Measurements from ENCODE around the gene OSBPL3. TPM values are rescaled to one million over a fixed set of nuclear protein-coding genes. Genes with fewer than 3 reads are reported as not detected.

OSBPL3 gene
- total RNA-seq, 4 donors from 2014 or later = 3.2 to 11.4 (median 6.4) TPM

DNA sequence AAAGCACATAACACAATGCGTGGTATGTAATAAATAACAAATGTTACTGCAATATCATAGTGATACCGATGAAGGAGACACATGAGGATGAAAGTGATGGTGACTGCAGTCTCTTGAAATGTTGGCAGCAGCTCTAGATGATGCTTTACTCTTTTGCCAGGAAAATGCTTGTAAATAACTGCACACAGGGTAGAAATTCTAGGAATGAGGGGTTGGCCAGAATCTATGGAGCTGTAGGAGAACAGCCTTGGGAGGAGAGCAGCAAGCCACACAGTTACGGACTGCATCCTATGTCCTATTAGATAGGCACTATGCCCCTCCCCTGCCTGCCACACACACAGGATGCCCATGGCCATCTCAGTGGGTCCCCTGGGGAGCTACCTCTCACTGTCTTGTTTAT lies 125.1 kb downstream of the OSBPL3 start:
- ATAC-seq = no peak
- no peaks in the 10 kb centered on the region for H3K9me3 ChIP-seq
- 81 to 90% methylated on average over 3 of the region's 3 CpGs for WGBS, 2 donors (ENCODE audit: low coverage in 1 of 2)

DNA sequence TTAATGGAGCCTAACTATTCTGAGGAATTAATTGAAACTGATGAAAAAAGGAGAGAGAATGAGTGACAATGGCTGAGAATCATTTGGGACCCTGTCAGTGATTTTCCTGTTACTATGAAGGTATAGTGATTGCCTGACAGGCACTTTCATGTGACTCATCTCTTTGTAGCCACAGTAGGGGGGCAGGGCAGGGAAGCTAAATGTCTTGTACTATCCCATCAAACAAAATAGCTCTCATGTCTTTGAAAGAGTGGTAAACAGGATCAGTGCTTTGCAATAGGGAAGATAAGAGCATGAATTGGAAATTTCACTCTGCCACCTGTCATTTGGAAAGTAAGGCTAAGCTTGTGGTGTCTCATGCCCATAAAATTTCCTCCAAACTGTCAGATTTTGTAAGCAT lies 128.2 kb downstream of the OSBPL3 start:
- H3K4me1 ChIP-seq = no peaks in the 10 kb centered on the region
- TF ChIP-seq POLR2A (IDR thresholded peaks at IDR 0.05) = no peak
- TF ChIP-seq, protein P1, sequence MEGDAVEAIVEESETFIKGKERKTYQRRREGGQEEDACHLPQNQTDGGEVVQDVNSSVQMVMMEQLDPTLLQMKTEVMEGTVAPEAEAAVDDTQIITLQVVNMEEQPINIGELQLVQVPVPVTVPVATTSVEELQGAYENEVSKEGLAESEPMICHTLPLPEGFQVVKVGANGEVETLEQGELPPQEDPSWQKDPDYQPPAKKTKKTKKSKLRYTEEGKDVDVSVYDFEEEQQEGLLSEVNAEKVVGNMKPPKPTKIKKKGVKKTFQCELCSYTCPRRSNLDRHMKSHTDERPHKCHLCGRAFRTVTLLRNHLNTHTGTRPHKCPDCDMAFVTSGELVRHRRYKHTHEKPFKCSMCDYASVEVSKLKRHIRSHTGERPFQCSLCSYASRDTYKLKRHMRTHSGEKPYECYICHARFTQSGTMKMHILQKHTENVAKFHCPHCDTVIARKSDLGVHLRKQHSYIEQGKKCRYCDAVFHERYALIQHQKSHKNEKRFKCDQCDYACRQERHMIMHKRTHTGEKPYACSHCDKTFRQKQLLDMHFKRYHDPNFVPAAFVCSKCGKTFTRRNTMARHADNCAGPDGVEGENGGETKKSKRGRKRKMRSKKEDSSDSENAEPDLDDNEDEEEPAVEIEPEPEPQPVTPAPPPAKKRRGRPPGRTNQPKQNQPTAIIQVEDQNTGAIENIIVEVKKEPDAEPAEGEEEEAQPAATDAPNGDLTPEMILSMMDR (IDR thresholded peaks at IDR 0.05) = no peak
- no peak for TF ChIP-seq POLR2AphosphoS5 (IDR thresholded peaks at IDR 0.05)
- no peak for TF ChIP-seq EP300 (IDR thresholded peaks at IDR 0.05)

More for the DNA sequence above, 125.1 kb downstream of the OSBPL3 start:
- no peaks in the 10 kb centered on the region for H3K27me3 ChIP-seq
- no peaks in the 10 kb centered on the region for H3K4me1 ChIP-seq
- no peak overlapping the region for H3K27ac ChIP-seq
- TF ChIP-seq, protein P1 (IDR thresholded peaks at IDR 0.05) = no peak
- TF ChIP-seq EP300 (IDR thresholded peaks at IDR 0.05) (no peak), POLR2AphosphoS5 (IDR thresholded peaks at IDR 0.05) (no peak), POLR2A (IDR thresholded peaks at IDR 0.05) (no peak)
- H3K36me3 ChIP-seq = no peaks in the 10 kb centered on the region
- no peak overlapping the region for H3K4me3 ChIP-seq

DNA sequence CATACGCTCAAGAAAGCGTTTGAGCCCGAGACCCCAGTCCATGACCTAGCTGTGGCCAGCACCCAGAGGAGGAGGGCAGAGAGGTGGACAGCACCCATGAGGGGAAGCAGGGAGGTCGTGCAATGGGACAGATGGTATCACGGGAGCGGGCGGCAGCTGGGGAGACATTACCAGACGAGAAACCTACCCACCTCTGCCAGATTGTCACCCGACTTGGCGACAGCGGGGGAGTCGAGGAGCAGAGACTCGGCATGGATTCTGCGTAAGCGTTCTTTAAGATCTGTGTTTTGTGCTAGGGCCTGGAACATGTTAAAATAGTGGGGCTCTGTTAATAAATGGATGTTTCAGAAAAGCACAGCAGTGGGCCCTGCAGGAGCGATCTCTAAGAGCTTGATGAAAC lies 131.1 kb downstream of the OSBPL3 start:
- no peaks in the 10 kb centered on the region for H3K27me3 ChIP-seq
- WGBS, 2 donors (ENCODE audit: low coverage in 1 of 2) = 82 to 100% methylated on average over 1 to 16 of the region's 16 CpGs
- no peak overlapping the region for H3K4me3 ChIP-seq
- H3K9me3 ChIP-seq = no peaks in the 10 kb centered on the region
- no peak for ATAC-seq
- no peak overlapping the region for H3K27ac ChIP-seq
- TF ChIP-seq POLR2A (IDR thresholded peaks at IDR 0.05) (no peak), EP300 (IDR thresholded peaks at IDR 0.05) (no peak), POLR2AphosphoS5 (IDR thresholded peaks at IDR 0.05) (no peak)
- TF ChIP-seq, protein P1 (IDR thresholded peaks at IDR 0.05) = no peak
- no peaks in the 10 kb centered on the region for H3K4me1 ChIP-seq
- peaks cover 0 to 5% of the 10 kb centered on the region in 2 donors for H3K36me3 ChIP-seq

More for the DNA sequence above, 128.2 kb downstream of the OSBPL3 start:
- Histone ChIP-seq H3K27me3 (no peaks in the 10 kb centered on the region), H3K36me3 (peaks cover 0 to 5% of the 10 kb centered on the region in 2 donors), H3K27ac (no peak overlapping the region), H3K9me3 (no peaks in the 10 kb centered on the region), H3K4me3 (no peak overlapping the region)
- ATAC-seq = no peak

DNA sequence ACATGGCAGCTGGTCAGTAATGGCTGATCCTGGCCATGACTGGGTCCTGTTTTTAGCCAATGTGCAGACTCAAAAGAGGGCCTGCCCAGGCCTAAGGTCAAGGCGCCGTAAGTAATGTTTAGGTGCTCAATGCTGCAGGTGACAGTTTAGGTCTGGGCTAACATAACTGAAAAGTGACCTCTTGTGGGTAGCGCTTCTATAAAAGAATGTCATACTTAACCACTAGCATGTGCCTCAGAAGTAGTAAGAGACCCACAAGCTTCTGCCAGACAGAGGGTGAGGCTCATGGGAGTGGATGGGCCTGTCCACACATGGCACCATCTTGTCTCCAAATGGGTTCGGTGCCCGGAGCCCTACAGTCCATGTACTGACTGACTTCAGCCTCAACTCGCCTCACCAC lies 132.2 kb downstream of the OSBPL3 start:
- no peaks in the 10 kb centered on the region for H3K27me3 ChIP-seq
- no peak for ATAC-seq
- 100% methylated on average over 3 to 5 of the region's 6 CpGs for WGBS, 2 donors (ENCODE audit: low coverage in 1 of 2)
- H3K36me3 ChIP-seq = peaks cover 0 to 5% of the 10 kb centered on the region in 2 donors
- H3K9me3 ChIP-seq = no peaks in the 10 kb centered on the region
- H3K27ac ChIP-seq = no peak overlapping the region
- TF ChIP-seq, protein P1 (IDR thresholded peaks at IDR 0.05) = no peak
- TF ChIP-seq EP300 (IDR thresholded peaks at IDR 0.05) = no peak
- TF ChIP-seq POLR2AphosphoS5 (IDR thresholded peaks at IDR 0.05) = no peak
- TF ChIP-seq POLR2A (IDR thresholded peaks at IDR 0.05) = no peak
- H3K4me3 ChIP-seq = no peak overlapping the region
- H3K4me1 ChIP-seq = no peaks in the 10 kb centered on the region

DNA sequence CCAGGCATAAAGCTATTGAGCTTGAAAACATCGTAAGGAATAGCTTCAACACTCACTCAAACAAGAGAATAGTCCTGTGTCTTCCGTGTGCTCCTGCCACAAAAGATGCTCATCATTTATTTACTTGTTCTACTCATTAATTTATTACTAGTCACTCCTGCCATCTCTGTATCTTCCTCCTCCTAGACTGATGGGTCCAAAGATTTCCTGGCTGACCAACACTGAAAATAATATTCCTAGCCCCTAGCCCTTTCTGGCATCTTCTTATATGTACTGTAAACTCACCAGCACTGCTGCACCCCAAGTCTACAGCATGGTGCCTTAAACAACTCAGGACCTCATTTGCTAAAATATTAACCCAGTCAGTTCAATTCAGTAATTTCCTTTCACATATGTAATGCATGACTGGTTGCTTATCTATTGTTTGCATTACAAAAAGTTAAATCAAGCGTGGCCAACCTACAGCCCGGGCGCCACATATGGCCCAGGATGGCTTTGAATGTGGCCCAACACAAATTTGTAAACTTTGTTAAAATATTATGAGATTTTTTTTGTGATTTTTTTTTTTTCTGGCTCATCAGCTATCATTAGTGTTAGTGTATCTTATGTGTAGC lies 136.1 kb downstream of the OSBPL3 start:
- Histone ChIP-seq H3K4me3 (no peak overlapping the region), H3K27ac (no peak overlapping the region), H3K27me3 (no peaks in the 10 kb centered on the region), H3K4me1 (no peaks in the 10 kb centered on the region), H3K9me3 (no peaks in the 10 kb centered on the region), H3K36me3 (peaks cover 0 to 5% of the 10 kb centered on the region in 2 donors)
- ATAC-seq = no peak
- WGBS, 2 donors (ENCODE audit: low coverage in 1 of 2) = 92 to 94% methylated on average over 4 to 5 of the region's 5 CpGs
- TF ChIP-seq POLR2AphosphoS5 (IDR thresholded peaks at IDR 0.05) (no peak), POLR2A (IDR thresholded peaks at IDR 0.05) (no peak), EP300 (IDR thresholded peaks at IDR 0.05) (no peak)
- TF ChIP-seq, protein P1 (IDR thresholded peaks at IDR 0.05) = no peak

Measured in gastroesophageal sphincter (tissue), 4 donors.